Measurements from ENCODE around the gene AIF1L.
A peak's percentile ranks its signal among the peaks of the same experiment; 100 is the strongest.
"Not testable (repeated sequence)": the region's sequence is repeated elsewhere in the genome, so short reads cannot be mapped to it uniquely, and the experiment has no call there.

Gene AIF1L

DNA sequence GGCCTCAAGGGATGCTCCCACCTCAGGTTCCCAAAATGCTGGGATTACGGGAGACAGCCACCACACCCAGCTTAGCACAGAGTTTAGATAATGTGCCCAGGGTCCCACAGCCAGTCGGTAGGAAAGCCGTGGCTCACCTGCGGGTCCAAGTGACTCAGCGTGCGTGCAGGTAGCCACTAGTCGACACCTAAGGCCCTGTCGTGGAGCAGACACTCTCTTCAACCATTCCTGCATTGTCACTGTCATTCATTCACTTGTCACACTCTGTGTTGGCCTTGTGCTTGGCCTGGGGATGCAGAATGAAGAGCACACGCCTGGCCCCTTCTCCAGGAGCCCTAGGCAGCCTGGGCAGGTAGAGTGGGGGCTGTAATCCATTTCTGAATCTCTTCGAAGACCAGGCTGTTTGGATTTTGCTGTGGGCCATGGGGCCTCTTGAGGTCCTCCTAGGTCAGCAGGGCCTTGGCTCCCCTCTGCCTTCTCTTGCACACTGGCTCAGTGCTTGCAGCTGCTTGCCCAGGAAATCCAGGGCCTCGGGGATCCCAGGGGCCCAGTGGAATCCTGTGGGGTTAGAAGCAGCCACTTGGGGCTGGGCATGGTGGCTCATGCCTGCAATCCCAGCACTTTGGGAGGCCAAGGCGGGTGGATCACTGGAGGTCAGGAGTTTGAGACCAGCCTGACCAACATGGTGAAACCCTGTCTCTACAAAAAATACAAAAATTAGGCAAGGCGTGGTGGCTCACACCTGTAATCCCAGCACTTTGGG lies 6.1 kb upstream of the AIF1L start:
- Mint-ChIP-seq H3K9me3 (no peaks in the 10 kb centered on the region), H3K27me3 (peaks cover 15% of the 10 kb centered on the region), H3K4me1 (ENCODE audit: low read depth) (no peaks in the 10 kb centered on the region), H3K27ac (no peak overlapping the region), H3K36me3 (ENCODE audit: low read depth) (no peaks in the 10 kb centered on the region), H3K4me3 (no peak overlapping the region)
- no peak for DNase-seq

DNA sequence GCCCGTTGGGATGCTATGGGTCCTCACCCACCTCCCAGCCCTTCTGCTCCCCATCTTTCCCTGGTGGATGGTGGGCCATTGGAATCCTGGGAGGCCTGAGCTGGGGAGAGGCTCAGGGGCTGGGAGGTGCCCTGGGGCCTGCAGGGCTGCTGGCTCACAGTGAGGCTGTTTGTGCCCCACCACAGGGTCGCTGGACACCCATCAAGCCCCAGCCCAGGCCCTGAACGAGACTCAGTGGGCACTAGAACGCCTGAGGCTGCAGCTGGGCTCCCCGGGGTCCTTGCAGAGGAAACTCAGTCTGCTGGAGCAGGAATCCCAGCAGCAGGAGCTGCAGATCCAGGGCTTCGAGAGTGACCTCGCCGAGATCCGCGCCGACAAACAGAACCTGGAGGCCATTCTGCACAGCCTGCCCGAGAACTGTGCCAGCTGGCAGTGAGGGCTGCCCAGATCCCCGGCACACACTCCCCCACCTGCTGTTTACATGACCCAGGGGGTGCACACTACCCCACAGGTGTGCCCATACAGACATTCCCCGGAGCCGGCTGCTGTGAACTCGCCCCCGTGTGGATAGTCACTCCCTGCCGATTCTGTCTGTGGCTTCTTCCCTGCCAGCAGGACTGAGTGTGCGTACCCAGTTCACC lies 4.9 kb upstream of the AIF1L start:
- no peak overlapping the region for H3K4me3 Mint-ChIP-seq
- no peaks in the 10 kb centered on the region for H3K36me3 Mint-ChIP-seq (ENCODE audit: low read depth)
- no peak overlapping the region for H3K27ac Mint-ChIP-seq
- H3K27me3 Mint-ChIP-seq, result peaks cover 24% of the 10 kb centered on the region
- H3K4me1 Mint-ChIP-seq (ENCODE audit: low read depth), result peaks cover 4% of the 10 kb centered on the region
- DNase-seq, result no peak
- no peaks in the 10 kb centered on the region for H3K9me3 Mint-ChIP-seq

DNA sequence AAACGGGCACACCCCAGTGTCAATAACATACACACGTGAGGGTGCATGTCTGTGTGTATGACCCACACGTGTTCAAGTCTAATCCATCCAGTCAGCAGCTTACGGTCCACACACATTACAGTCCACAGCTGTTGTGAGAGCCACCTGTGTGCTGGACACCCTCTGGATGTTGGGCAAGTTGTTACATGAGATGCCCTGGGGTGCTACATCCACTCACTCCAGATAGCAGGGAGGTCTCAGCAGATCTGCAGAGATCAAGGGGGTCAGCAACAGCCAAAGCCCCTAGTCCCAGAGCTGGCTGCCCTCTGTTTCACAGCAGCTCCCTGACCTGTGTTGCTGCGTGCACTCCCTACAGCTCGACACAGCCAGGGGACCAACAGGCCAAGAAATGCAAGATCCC lies 4.3 kb upstream of the AIF1L start:
- Mint-ChIP-seq H3K4me1 (ENCODE audit: low read depth) (peaks cover 4% of the 10 kb centered on the region), H3K4me3 (no peak overlapping the region), H3K27me3 (peaks cover 28% of the 10 kb centered on the region), H3K27ac (no peak overlapping the region), H3K9me3 (no peaks in the 10 kb centered on the region), H3K36me3 (ENCODE audit: low read depth) (no peaks in the 10 kb centered on the region)
- DNase-seq, result no peak

DNA sequence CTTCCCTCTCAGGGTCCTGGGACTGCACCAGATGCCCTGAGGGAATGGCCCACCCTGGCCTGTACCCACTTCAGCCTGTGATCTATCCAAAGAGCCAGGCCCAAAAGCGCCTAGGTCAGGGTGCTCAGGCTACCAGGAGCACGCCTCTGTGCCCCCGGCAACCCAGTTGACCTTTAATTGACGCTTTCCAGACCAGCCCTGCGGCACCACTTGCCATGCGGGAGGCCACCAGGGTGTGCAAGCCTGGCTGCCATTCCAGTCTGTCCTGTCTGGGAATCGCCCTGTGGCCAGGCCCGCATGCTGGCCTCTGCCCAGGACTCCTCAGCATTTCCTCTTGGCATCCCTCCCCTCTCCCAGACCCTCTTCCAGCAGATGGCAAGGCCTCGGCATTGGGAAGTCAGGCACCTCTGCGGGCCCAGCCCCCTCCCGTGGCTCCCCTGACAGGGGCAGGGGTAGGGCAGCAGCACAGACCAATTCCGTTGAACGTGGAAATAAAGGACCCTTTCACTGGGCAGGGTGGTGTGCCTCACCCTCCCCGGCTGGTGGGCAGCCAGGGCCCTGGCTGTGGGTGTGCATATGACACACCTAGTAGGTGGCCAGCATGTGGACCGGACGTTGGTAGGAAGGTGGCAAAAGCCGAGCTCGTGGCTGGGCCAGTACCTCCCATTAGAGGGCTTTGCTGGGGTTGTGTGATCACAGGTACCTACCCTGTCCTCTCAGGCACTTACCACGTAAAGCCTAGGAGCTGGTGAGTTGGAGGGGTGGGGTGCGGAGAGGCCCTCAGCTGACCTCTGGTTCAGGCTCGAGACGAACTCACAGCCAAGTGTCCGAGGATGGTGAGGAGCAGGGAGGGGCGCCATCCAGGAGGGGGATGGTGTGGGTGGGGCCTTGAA lies 3.5 kb upstream of the AIF1L start:
- DNase-seq, result no peak
- H3K9me3 Mint-ChIP-seq, result no peaks in the 10 kb centered on the region
- no peak overlapping the region for H3K4me3 Mint-ChIP-seq
- peaks cover 35% of the 10 kb centered on the region for H3K27me3 Mint-ChIP-seq
- peaks cover 7% of the 10 kb centered on the region for H3K4me1 Mint-ChIP-seq (ENCODE audit: low read depth)
- H3K36me3 Mint-ChIP-seq (ENCODE audit: low read depth), result no peaks in the 10 kb centered on the region
- H3K27ac Mint-ChIP-seq, result no peak overlapping the region

DNA sequence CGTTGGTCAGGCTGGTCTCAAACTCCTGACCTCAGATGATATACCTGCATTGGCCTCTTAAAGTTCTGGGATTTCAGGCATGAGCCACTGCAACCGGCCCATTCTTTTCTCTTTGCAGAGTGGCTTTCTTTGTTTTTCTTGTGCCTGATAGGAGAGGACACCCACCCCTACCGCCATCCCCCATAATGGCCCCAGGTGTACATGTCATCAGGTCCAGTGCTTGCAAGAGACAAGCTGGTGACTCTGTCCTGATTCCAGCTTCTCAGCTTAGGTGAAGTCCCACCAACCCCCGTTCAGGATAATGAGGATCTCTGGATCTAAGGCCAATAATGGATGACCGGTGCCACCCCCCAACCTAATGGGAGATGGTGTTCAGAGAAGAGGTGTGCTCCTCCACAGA lies 2.3 kb upstream of the AIF1L start:
- Mint-ChIP-seq H3K4me1 (ENCODE audit: low read depth) (peaks cover 7% of the 10 kb centered on the region), H3K36me3 (ENCODE audit: low read depth) (no peaks in the 10 kb centered on the region), H3K27ac (no peak overlapping the region), H3K27me3 (peaks cover 46% of the 10 kb centered on the region), H3K9me3 (no peaks in the 10 kb centered on the region), H3K4me3 (no peak overlapping the region)
- no peak for DNase-seq

DNA sequence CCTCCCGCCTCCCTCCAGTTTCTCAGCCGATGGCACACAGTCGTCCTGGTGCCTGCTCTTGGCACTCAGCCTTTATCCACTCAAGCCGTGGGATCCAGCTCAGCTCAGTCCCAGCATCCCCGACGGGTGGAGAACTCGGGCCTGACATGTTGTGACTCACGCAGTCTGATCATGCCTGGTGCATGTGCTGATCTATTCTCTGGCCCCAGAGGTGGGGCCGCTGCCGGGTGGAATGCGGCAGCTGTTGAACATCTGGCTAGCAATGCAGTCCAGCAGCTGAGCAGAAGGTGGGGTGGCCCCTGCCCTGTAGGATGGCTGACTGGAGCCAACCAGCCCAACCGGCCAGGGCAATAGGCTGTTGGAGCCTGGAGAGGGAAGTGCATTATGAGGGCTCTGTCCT lies 1.7 kb upstream of the AIF1L start:
- Mint-ChIP-seq H3K9me3 (no peaks in the 10 kb centered on the region), H3K4me3 (no peak overlapping the region), H3K27me3 (peaks cover 48% of the 10 kb centered on the region), H3K27ac (no peak overlapping the region), H3K36me3 (ENCODE audit: low read depth) (no peaks in the 10 kb centered on the region), H3K4me1 (ENCODE audit: low read depth) (peaks cover 7% of the 10 kb centered on the region)
- DNase-seq, result no peak

DNA sequence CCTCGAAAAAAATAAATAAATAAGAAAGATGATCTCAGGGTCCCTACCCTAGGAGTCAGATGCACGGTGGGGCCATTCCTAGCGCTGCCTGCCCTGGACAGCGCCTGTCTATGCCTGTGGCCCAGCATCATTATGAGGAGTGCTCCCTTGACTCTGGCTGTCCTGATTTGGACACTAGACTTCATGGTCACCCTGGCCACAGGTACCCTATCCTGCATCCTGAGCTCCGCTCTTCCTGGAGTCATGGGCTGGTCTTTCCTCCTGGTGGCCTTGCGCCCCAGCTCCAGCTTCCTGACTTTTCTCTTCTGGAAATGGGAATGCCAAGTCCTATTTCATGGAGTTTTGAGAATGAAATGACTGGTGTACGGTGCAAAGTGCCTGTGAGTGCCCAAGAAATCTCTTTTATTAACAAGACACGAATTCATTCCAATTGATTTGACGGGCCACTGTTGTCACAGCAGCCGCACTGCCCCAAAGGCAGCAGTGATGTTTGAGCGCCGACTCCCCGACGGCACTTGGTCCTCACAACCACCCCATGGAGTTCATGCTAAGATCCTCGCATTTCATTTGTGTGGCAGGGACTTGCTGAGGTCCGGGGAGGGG lies 564 bp upstream of the AIF1L start:
- DNase-seq, result peak; percentile 50
- Mint-ChIP-seq H3K4me3 (peak overlapping the region; percentile 57), H3K27ac (no peak overlapping the region), H3K36me3 (ENCODE audit: low read depth) (no peaks in the 10 kb centered on the region), H3K4me1 (ENCODE audit: low read depth) (peaks cover 7% of the 10 kb centered on the region), H3K27me3 (peaks cover 50% of the 10 kb centered on the region), H3K9me3 (no peaks in the 10 kb centered on the region)

DNA sequence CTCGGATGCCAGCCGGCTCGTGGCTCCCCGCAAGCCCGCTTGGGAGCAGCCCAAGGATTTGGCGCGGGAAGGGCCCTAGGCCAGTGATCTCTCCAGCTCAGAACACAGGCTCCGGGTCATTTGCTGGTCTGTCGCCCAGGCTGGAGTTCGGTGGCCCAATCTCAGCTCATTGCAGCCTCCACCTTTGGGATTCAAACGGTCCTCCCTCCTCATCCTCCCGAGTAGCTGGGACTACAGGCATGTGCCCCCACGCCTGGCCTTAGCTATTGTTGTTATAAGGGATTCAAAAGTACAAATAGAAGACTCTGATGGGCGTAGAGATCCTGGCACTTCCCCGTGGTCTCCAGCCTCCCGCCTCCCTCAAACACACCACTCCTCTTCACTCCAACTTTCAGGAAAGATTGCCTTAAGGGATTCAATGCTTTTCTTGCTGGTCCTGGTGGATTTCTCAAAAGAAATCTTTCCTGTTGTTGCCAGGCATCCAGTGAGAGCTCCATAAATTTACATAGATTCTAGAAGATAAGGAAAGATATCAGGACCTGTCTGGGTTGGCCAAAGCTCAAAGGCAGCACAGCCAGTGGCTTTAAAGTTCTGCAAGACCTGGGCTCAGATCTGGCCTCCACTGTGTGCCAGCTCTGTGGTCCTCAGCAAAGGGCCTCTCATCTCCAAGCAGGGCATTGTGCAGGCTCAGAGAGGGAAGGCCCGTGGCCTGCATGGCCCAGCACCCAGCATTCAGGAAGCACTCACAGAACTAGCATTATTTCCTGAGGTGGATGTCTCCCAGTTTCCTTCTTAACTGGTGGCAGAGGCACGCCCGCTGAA lies 1.0 kb downstream of the AIF1L start:
- peaks cover 7% of the 10 kb centered on the region for H3K4me1 Mint-ChIP-seq (ENCODE audit: low read depth)
- H3K4me3 Mint-ChIP-seq, result peak overlapping the region; percentile 56
- peaks cover 50% of the 10 kb centered on the region for H3K27me3 Mint-ChIP-seq
- no peaks in the 10 kb centered on the region for H3K36me3 Mint-ChIP-seq (ENCODE audit: low read depth)
- DNase-seq, result no peak
- H3K27ac Mint-ChIP-seq, result no peak overlapping the region
- no peaks in the 10 kb centered on the region for H3K9me3 Mint-ChIP-seq

DNA sequence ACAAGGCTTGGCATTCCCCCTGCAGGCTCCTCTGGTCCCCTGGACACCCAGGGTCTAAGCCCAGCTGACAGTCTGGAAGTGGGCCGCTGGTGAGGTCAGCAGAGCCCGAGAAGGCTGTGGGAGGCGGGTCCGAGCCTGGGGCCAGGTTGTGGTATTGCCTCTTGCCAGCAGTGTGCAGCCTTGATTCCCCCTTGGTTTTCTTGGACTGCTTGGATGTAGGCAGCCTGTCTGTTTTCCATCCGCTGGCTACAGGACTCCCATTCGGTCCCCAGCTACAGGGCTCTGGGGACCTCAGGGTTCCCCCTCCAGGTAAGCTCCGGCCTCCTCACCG lies 1.6 kb downstream of the AIF1L start:
- H3K9me3 Mint-ChIP-seq, result no peaks in the 10 kb centered on the region
- H3K27ac Mint-ChIP-seq, result no peak overlapping the region
- no peak overlapping the region for H3K4me3 Mint-ChIP-seq
- no peak for DNase-seq
- H3K27me3 Mint-ChIP-seq, result peaks cover 50% of the 10 kb centered on the region
- no peaks in the 10 kb centered on the region for H3K36me3 Mint-ChIP-seq (ENCODE audit: low read depth)
- peaks cover 7% of the 10 kb centered on the region for H3K4me1 Mint-ChIP-seq (ENCODE audit: low read depth)

DNA sequence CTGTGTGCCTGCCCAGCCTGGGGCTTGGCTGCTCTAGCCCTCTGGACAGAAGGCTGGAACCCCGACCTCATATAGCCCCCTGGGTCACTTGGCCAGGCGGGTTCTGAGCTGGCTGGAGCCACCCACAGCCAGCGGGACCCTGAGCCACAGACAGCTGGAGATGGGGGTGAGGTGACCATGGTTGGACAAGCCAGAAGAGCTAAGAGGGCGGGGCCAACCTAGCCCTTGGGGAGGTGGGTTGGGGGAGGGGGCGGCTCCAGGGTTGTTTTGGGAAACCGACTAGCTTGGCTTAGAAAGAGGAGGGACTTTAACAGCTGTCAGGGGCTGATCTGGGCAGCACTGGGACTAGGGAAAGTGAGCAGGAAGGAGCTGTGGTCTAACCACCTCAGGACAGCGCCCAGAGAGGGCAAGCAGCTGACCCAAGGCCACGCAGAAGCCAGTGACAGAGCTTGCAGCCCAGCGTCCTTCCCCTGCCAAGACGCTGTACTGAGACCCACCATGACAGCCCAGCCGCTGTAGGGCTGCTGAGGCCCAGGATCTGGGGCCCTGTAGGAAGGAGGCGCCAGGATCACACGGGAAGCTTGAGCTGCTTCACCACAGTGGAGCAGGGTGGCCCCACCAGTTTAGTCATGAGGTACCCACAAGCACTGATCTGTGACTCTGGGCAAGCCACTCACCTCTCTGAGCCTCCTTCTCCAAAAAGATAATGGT lies 2.2 kb downstream of the AIF1L start:
- Mint-ChIP-seq H3K4me1 (ENCODE audit: low read depth) (peaks cover 7% of the 10 kb centered on the region), H3K27me3 (peaks cover 50% of the 10 kb centered on the region), H3K9me3 (no peaks in the 10 kb centered on the region), H3K27ac (no peak overlapping the region), H3K36me3 (ENCODE audit: low read depth) (no peaks in the 10 kb centered on the region), H3K4me3 (no peak overlapping the region)
- no peak for DNase-seq

DNA sequence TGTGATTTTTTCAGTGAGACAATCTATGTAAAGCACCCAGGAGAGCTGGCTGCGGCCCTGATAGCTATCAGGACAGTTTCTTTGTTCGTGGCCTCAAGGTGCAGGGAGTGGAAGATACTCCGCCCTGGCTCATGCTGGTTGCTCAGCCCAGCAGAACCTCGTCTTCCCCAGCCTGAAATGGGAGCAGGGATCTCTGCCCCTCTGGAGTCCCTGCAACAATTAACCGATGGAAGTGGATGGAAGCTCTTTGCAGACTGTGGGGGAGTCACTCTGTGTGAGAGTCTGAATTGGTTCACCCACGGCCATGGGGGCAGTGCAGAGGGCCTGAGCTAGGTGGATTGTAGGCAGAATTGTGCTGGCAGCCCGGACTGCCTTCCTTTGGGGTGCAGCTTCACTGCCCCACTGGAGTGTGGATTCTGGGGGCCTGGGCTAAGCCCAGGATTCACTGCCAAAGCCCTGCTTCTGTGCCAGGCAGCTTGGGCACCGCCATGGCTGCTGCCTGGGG lies 2.8 kb downstream of the AIF1L start:
- no peak overlapping the region for H3K27ac Mint-ChIP-seq
- DNase-seq, result no peak
- H3K9me3 Mint-ChIP-seq, result no peaks in the 10 kb centered on the region
- peaks cover 7% of the 10 kb centered on the region for H3K4me1 Mint-ChIP-seq (ENCODE audit: low read depth)
- H3K27me3 Mint-ChIP-seq, result peaks cover 46% of the 10 kb centered on the region
- no peak overlapping the region for H3K4me3 Mint-ChIP-seq
- H3K36me3 Mint-ChIP-seq (ENCODE audit: low read depth), result no peaks in the 10 kb centered on the region

DNA sequence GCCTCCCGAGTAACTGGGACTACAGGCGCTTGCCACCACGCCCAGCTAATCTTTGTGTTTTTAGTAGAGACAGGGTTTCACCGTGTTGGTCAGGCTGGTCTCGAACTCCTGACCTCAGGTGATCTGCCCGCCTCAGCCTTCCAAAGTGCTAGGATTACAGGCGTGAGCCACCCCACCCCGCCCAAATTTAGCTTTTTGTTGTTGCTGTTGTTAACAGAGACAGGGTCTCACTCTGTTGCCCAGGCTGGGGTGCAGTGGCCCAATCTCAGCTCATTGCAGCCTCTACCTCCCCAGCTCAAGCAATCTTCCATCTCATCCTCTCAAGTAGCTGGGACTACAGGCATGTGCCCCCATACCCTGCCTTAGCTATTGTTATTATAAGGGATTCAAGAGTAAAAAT lies 3.5 kb downstream of the AIF1L start:
- H3K36me3 Mint-ChIP-seq (ENCODE audit: low read depth); H3K4me1 Mint-ChIP-seq (ENCODE audit: low read depth); H3K4me3 Mint-ChIP-seq; H3K27ac Mint-ChIP-seq; H3K9me3 Mint-ChIP-seq; DNase-seq: not testable (repeated sequence)
- H3K27me3 Mint-ChIP-seq, result peaks cover 39% of the 10 kb centered on the region

DNA sequence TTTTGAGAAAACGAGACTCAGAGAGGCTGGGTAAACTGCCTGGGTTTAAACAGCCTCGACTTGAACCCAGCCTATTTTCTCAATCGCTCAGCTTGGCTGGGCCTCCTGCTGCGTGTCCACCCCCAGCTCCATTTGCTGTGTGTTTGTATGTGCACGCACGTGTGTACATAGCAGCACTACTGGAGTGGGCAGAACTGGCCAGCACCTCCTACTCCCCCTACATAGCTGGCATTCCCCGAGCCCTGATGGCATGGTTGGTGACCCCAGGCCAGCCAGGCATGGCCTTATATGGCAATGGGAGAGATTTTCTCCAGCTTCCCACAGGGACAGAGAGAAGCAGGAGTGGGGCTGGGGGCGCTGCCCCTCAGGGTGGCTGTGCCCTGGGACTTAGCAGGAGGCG lies 4.1 kb downstream of the AIF1L start:
- Mint-ChIP-seq H3K4me3 (no peak overlapping the region), H3K4me1 (ENCODE audit: low read depth) (peaks cover 7% of the 10 kb centered on the region), H3K9me3 (no peaks in the 10 kb centered on the region), H3K36me3 (ENCODE audit: low read depth) (no peaks in the 10 kb centered on the region), H3K27me3 (peaks cover 33% of the 10 kb centered on the region), H3K27ac (no peak overlapping the region)
- DNase-seq, result no peak
